Spleen (tissue), 11 donors: ENCODE results near the gene TAF1B. TPM values are rescaled to one million over a fixed set of nuclear protein-coding genes. Genes with fewer than 3 reads are reported as not detected.
"Not testable (repeated sequence)": the region's sequence is repeated elsewhere in the genome, so short reads cannot be mapped to it uniquely, and the experiment has no call there.

Source experiments
- DNase-seq: peaks from one replicate; pipeline ENCODE4 v3.0.0-alpha.2; 2020
- H3K27ac ChIP-seq, 8 donors: fragments of 200-600 bp; sonication (generic) in 7 of 8; 1 replicate in 4 of 8; 2 replicates in 4 of 8; pipeline versions ENCODE4 v1.5.0 to v1.8.0; 2016 to 2021; ENCODE audit warnings: inconsistent platforms in 4 of 8, mild to moderate bottlenecking in 4 of 8, moderate library complexity in 1 of 8
- H3K27me3 ChIP-seq, 7 donors: fragments of 200-600 bp; sonication (generic) in 6 of 7; replicated peaks in 1 of 7; 1 replicate in 4 of 7; 2 replicates in 3 of 7; pipeline versions ENCODE4 v1.5.0 to v1.8.0; 2016 to 2021; ENCODE audit warnings: inconsistent platforms in 3 of 7, mild to moderate bottlenecking in 1 of 7
- H3K36me3 ChIP-seq, 6 donors: fragments of 200-600 bp; sonication (generic) in 5 of 6; 1 replicate in 4 of 6; 2 replicates in 2 of 6; pipeline versions ENCODE4 v1.5.0 to v1.8.0; 2016 to 2021; ENCODE audit warnings: inconsistent platforms in 2 of 6
- H3K4me1 ChIP-seq, 6 donors: fragments of 200-600 bp; sonication (generic) in 5 of 6; 1 replicate in 3 of 6; 2 replicates in 3 of 6; pipeline versions ENCODE4 v1.5.0 to v1.8.0; 2016 to 2021; ENCODE audit warnings: inconsistent platforms in 3 of 6
- H3K4me3 ChIP-seq, 8 donors: fragments of 200-600 bp; sonication (generic) in 7 of 8; 1 replicate in 4 of 8; 2 replicates in 4 of 8; pipeline versions ENCODE4 v1.5.0 to v1.8.0; 2016 to 2021; ENCODE audit warnings: inconsistent platforms in 4 of 8, mild to moderate bottlenecking in 4 of 8, moderate library complexity in 2 of 8
- H3K9me3 ChIP-seq, 8 donors: fragments of 200-600 bp; sonication (generic) in 7 of 8; 1 replicate in 4 of 8; 2 replicates in 4 of 8; pipeline versions ENCODE4 v1.5.0 to v1.8.0; 2016 to 2021; ENCODE audit warnings: inconsistent platforms in 4 of 8
- CTCF ChIP-seq, 11 experiments: fragments of 200-600 bp in 7 of 11; fragments of 450-650 bp in 4 of 11; sonication (generic) in 4 of 11; IDR thresholded peaks in 8 of 11; conservative IDR thresholded peaks in 3 of 11; 1 replicate in 7 of 11; 2 replicates in 4 of 11; pipeline versions ENCODE4 v1.4.0 to v1.8.0; 2016 to 2021; ENCODE audit warnings: antibody characterized with exemption in 11 of 11, inconsistent platforms in 4 of 11, mild to moderate bottlenecking in 1 of 11
- POLR2A ChIP-seq, 3 donors: fragments of 450-650 bp; IDR thresholded peaks; one replicate each; pipeline ENCODE4 v1.5.1; 2017; ENCODE audit warnings: antibody characterized with exemption in 3 of 3, mild to moderate bottlenecking in 1 of 3
- POLR2AphosphoS5 ChIP-seq, 3 donors: sonication (generic); formaldehyde crosslinking; IDR thresholded peaks; one replicate each; pipeline ENCODE4 v1.5.1; 2017; ENCODE audit warnings: antibody characterized with exemption in 3 of 3
- WGBS, 5 donors: extraction: QIAGEN DNeasy Blood & Tissue Kit in 3 of 5; methylation state at CpG; one replicate each; pipeline versions ENCODE4 v1.1.5 to v1.1.7; 2013 to 2018; 5-methylcytosine and 5-hydroxymethylcytosine counted together
- intact Hi-C: fragments of 100-400 bp; cut with DNase I; formaldehyde crosslinking; loops from one replicate; pipeline ENCODE4 v1.15.0; 2023; ENCODE audit warnings: low total_unique reads
- polyA plus RNA-seq, 3 donors: library from polyadenylated mRNA; stranded (reverse); fragments of 200-250 nt; gene quantifications; one replicate each; pipeline ENCODE4 v1.2.1, GENCODE V29; 2013
- total RNA-seq, 7 donors: library from RNA; depleted of rRNA in 3 of 7; stranded (reverse); fragments of >200 nt in 3 of 7; fragmentation: NEBNext Ultra II Directional in 4 of 7; extraction: Animal tissue kit (Norgen Biotek cat#: 25700) in 4 of 7; gene quantifications; one replicate each; pipeline versions ENCODE4 v1.1.0 to v1.2.1, GENCODE V29; 2016 to 2021
- donor health status: healthy with polysubstance abuse.
- donor health status: DM: no; HTN: no; CAD: no; lungs with moderate emphysema.
- donor health status: DM: no; HTN: no; CAD: no.
- donor health status: Bipolar disorder and iron deficiency.
- donor health status: healthy.
- donor health status: DM: no; HTN: no; CAD: no.
- donor health status: DM: yes; HTN: yes; CAD: no.

Gene TAF1B
- total and polyA plus RNA-seq, 10 donors = 3.8 to 26.5 (median 16.7) TPM

GRCh38 chr2:9852881-9853280, 9.6 kb downstream of the TAF1B start:
- DNase-seq = no peak
- intact Hi-C loops = no loop called here
- no peaks in the 10 kb centered on the region for H3K27me3 ChIP-seq
- H3K36me3 ChIP-seq = peaks cover 0 to 97% (median 77%) of the 10 kb centered on the region in 6 donors
- TF ChIP-seq CTCF (IDR thresholded peaks at IDR 0.05 in 8 of 11, conservative IDR thresholded peaks at IDR 0.05 in 3 of 11) (no peak), POLR2AphosphoS5 (IDR thresholded peaks at IDR 0.05) (no peak), POLR2A (IDR thresholded peaks at IDR 0.05) (no peak)
- H3K4me1 ChIP-seq = no peaks in the 10 kb centered on the region
- H3K9me3 ChIP-seq = peaks cover 0 to 9% (median 3%) of the 10 kb centered on the region in 8 donors
- H3K4me3 ChIP-seq = no peak overlapping the region
- 92 to 99% (median 94%) methylated on average over 2 of the region's 2 CpGs for WGBS, 5 donors
- H3K27ac ChIP-seq = no peak overlapping the region

GRCh38 chr2:9857814-9858729, 14.8 kb downstream of the TAF1B start:
- no peak for DNase-seq
- H3K4me1 ChIP-seq = no peaks in the 10 kb centered on the region
- H3K4me3 ChIP-seq = no peak overlapping the region
- intact Hi-C loops = no loop called here
- H3K9me3 ChIP-seq = peaks cover 0 to 25% (median 13%) of the 10 kb centered on the region in 8 donors
- WGBS, 5 donors = 92 to 98% (median 96%) methylated on average over 6 to 7 of the region's 7 CpGs
- peaks cover 0 to 85% (median 57%) of the 10 kb centered on the region in 6 donors for H3K36me3 ChIP-seq
- TF ChIP-seq CTCF (IDR thresholded peaks at IDR 0.05 in 8 of 11, conservative IDR thresholded peaks at IDR 0.05 in 3 of 11) (no peak), POLR2A (IDR thresholded peaks at IDR 0.05) (no peak)
- H3K27me3 ChIP-seq = no peaks in the 10 kb centered on the region
- H3K27ac ChIP-seq = no peak overlapping the region

GRCh38 chr2:9858730-9859068, 15.4 kb downstream of the TAF1B start:
- Histone ChIP-seq H3K9me3 (peaks cover 0 to 25% (median 13%) of the 10 kb centered on the region in 8 donors), H3K27ac (no peak overlapping the region), H3K4me1 (no peaks in the 10 kb centered on the region), H3K27me3 (no peaks in the 10 kb centered on the region), H3K4me3 (no peak overlapping the region), H3K36me3 (peaks cover 0 to 79% (median 51%) of the 10 kb centered on the region in 6 donors)
- TF ChIP-seq POLR2AphosphoS5 (IDR thresholded peaks at IDR 0.05) (no peak), POLR2A (IDR thresholded peaks at IDR 0.05) (no peak), CTCF (IDR thresholded peaks at IDR 0.05 in 8 of 11, conservative IDR thresholded peaks at IDR 0.05 in 3 of 11) (no peak)
- intact Hi-C loops = no loop called here
- no peak for DNase-seq
- 85 to 99% (median 94%) methylated on average over 4 to 5 of the region's 5 CpGs for WGBS, 5 donors

GRCh38 chr2:9860922-9861580, 17.8 kb downstream of the TAF1B start:
- Histone ChIP-seq H3K9me3 (peaks cover 0 to 25% (median 13%) of the 10 kb centered on the region in 8 donors), H3K36me3 (peaks cover 0 to 55% (median 28%) of the 10 kb centered on the region in 6 donors)
- H3K4me1 ChIP-seq, DNase-seq, H3K4me3 ChIP-seq, H3K27ac ChIP-seq, H3K27me3 ChIP-seq, intact Hi-C loops: not testable (repeated sequence)
- 96 to 98% (median 97%) methylated on average over 21 of the region's 21 CpGs for WGBS, 5 donors
